GM23338 (cell line): ENCODE measurements around the gene DRAM1. TPM values are rescaled to one million over a fixed set of nuclear protein-coding genes. Genes with fewer than 3 reads are reported as not detected.

Experiments
- ATAC-seq: fragments of 200-7000 bp; cut with Tn5 transposase; 3 replicates; pipeline ENCODE4 v1.9.1; 2020
- DNase-seq: peaks from one replicate; pipeline ENCODE4 v3.0.0-alpha.2; 2015; ENCODE audit warnings: low spot score
- H2AFZ ChIP-seq: fragments of 200-600 bp; sonication (generic); 2 replicates; pipeline ENCODE4 v1.8.0; 2016; ENCODE audit warnings: antibody characterized with exemption, mild to moderate bottlenecking, moderate library complexity
- H3F3A ChIP-seq: fragments of 200-600 bp; sonication (generic); replicated peaks from 2 replicates; pipeline ENCODE4 v1.8.0; 2017; ENCODE audit warnings: antibody characterized with exemption, mixed run types, low read depth
- H3K27ac ChIP-seq: fragments of 200-600 bp; sonication (generic); 2 replicates; pipeline ENCODE4 v1.6.1; 2016; ENCODE audit warnings: low read depth
- H3K27me3 ChIP-seq: fragments of 200-600 bp; sonication (generic); 2 replicates; pipeline ENCODE4 v1.8.0; 2016; ENCODE audit warnings: mild to moderate bottlenecking, mixed run types, moderate library complexity; ENCODE audit not compliant: insufficient read depth
- H3K36me3 ChIP-seq: fragments of 200-600 bp; sonication (generic); 2 replicates; pipeline ENCODE4 v1.8.0; 2016; ENCODE audit warnings: mild to moderate bottlenecking; ENCODE audit not compliant: insufficient read depth
- H3K4me1 ChIP-seq: fragments of 200-600 bp; sonication (generic); 2 replicates; pipeline ENCODE4 v1.8.0; 2016; ENCODE audit warnings: mild to moderate bottlenecking, moderate library complexity; ENCODE audit not compliant: insufficient read depth
- H3K4me2 ChIP-seq: fragments of 200-600 bp; sonication (generic); 2 replicates; pipeline ENCODE4 v1.7.1; 2017; ENCODE audit warnings: mixed run types
- H3K4me3 ChIP-seq: fragments of 200-600 bp; sonication (generic); 2 replicates; pipeline ENCODE4 v1.6.1; 2016; ENCODE audit warnings: mixed run types
- H3K79me2 ChIP-seq: fragments of 200-600 bp; sonication (generic); replicated peaks from 2 replicates; pipeline ENCODE4 v1.8.0; 2017; ENCODE audit warnings: mild to moderate bottlenecking; ENCODE audit not compliant: insufficient read depth
- H3K9me2 ChIP-seq: fragments of 200-600 bp; sonication (generic); 2 replicates; pipeline ENCODE4 v1.8.0; 2017; ENCODE audit not compliant: insufficient read depth
- H4K20me1 ChIP-seq: fragments of 200-600 bp; sonication (generic); replicated peaks from 2 replicates; pipeline ENCODE4 v1.8.0; 2017; ENCODE audit warnings: mild to moderate bottlenecking; ENCODE audit not compliant: insufficient read depth
- H3K27ac Mint-ChIP-seq: 2 replicates; pipeline ENCODE4 v1.8.0; 2020; ENCODE audit warnings: inconsistent platforms, mild to moderate bottlenecking, moderate library complexity, mixed read lengths
- H3K27me3 Mint-ChIP-seq: 3 replicates; pipeline ENCODE4 v1.8.0; 2022; ENCODE audit warnings: low read depth, mild to moderate bottlenecking, moderate library complexity, mixed read lengths, inconsistent platforms; ENCODE audit not compliant: insufficient read depth, poor library complexity
- H3K36me3 Mint-ChIP-seq: 3 replicates; pipeline ENCODE4 v1.8.0; 2021; ENCODE audit warnings: low read depth, mild to moderate bottlenecking, inconsistent platforms, moderate library complexity, mixed read lengths
- H3K4me1 Mint-ChIP-seq: 3 replicates; pipeline ENCODE4 v1.8.0; 2020; ENCODE audit warnings: mild to moderate bottlenecking, inconsistent platforms, mixed read lengths
- H3K4me3 Mint-ChIP-seq: 3 replicates; pipeline ENCODE4 v1.8.0; 2021; ENCODE audit warnings: moderate library complexity, mild to moderate bottlenecking, inconsistent platforms, mixed read lengths
- H3K9me3 Mint-ChIP-seq: 3 replicates; pipeline ENCODE4 v1.8.0; 2020; ENCODE audit warnings: moderate library complexity, mild to moderate bottlenecking, inconsistent platforms, mixed read lengths
- CREB1 ChIP-seq: fragments of 250-450 bp; sonication (Bioruptor Pico); IDR thresholded peaks from 2 replicates; pipeline ENCODE4 v1.5.0; 2020; ENCODE audit warnings: low read depth, mild to moderate bottlenecking, moderate library complexity
- ETS1 ChIP-seq: IDR thresholded peaks from 2 replicates; pipeline ENCODE4 v1.6.1; 2016; ENCODE audit warnings: antibody characterized with exemption
- NANOG ChIP-seq: IDR thresholded peaks from 2 replicates; pipeline ENCODE4 v1.6.1; 2016; ENCODE audit warnings: antibody characterized with exemption, borderline replicate concordance
- POLR2AphosphoS5 ChIP-seq: IDR thresholded peaks from 2 replicates; pipeline ENCODE4 v1.6.1; 2016; ENCODE audit warnings: antibody characterized with exemption, low read depth
- REST ChIP-seq: IDR thresholded peaks from one replicate; pipeline ENCODE4 v1.6.1; 2018; ENCODE audit warnings: antibody characterized with exemption; ENCODE audit not compliant: unreplicated experiment
- ZNF331 ChIP-seq: fragments of 250-450 bp; sonication (Bioruptor Pico); IDR thresholded peaks from 2 replicates; pipeline ENCODE4 v1.5.0; 2020; ENCODE audit warnings: low read depth, mild to moderate bottlenecking, moderate library complexity
- ZNF462 ChIP-seq: fragments of 250-450 bp; sonication (Bioruptor Pico); IDR thresholded peaks from 2 replicates; pipeline ENCODE4 v1.5.0; 2020; ENCODE audit warnings: mild to moderate bottlenecking, moderate library complexity
- polyA plus RNA-seq: library from polyadenylated mRNA; unstranded; fragments of >200 nt; fragmentation: Nextera tagmentation; extraction: Ambion mirVana; gene quantifications from 2 replicates; pipeline ENCODE4 v1.2.1, GENCODE V29; 2016
- total RNA-seq: library from RNA; depleted of rRNA; stranded (reverse); fragments of >200 nt; shearing (Covaris generic); gene quantifications from 2 replicates; pipeline ENCODE4 v1.2.3, GENCODE V29; 2014

Gene DRAM1
- total and polyA plus RNA-seq, 2 experiments from 2014 or later, result 5.7 to 8.5 TPM

GRCh38 chr12:101876322-101876860 is 989 bp upstream of the DRAM1 start (continued):
- TF ChIP-seq ZNF462, result no peak
- no peak for TF ChIP-seq CREB1
- TF ChIP-seq ZNF331, result no peak
- TF ChIP-seq NANOG, result no peak
- TF ChIP-seq ETS1, result no peak
- no peak for TF ChIP-seq POLR2AphosphoS5

GRCh38 chr12:101877806-101878242 is 444 bp downstream of the DRAM1 start:
- H3K27me3 ChIP-seq, result peaks cover 26% of the 10 kb centered on the region
- Mint-ChIP-seq H3K27me3 (peaks cover 12% of the 10 kb centered on the region), H3K4me1 (peaks cover 5% of the 10 kb centered on the region), H3K9me3 (no peaks in the 10 kb centered on the region), H3K4me3 (peak overlapping the region; percentile 76), H3K27ac (no peak overlapping the region), H3K36me3 (no peaks in the 10 kb centered on the region; the same call in 2 of the 3 replicates)
- H3K4me1 ChIP-seq, result peaks cover 5% of the 10 kb centered on the region; the same call in 1 of the 2 replicates
- peak overlapping the region; percentile 88 for H3K4me2 ChIP-seq
- ATAC-seq (peak; percentile 55), DNase-seq (peak; percentile 45)
- no peaks in the 10 kb centered on the region for H3K9me2 ChIP-seq
- H3K4me3 ChIP-seq, result peak overlapping the region; percentile 78
- H4K20me1 ChIP-seq, result no peaks in the 10 kb centered on the region
- H2AFZ ChIP-seq, result peak overlapping the region; percentile 95
- H3K79me2 ChIP-seq, result no peaks in the 10 kb centered on the region
- no peaks in the 10 kb centered on the region for H3K36me3 ChIP-seq
- 0 out of 2 replicates have a peak, but pooled peaks cover 4% of the 10 kb centered on the region for H3F3A ChIP-seq
- H3K27ac ChIP-seq, result no peak overlapping the region
- TF ChIP-seq CREB1 (no peak), NANOG (no peak), REST (no peak), ETS1 (no peak), ZNF331 (no peak)
